Natural killer cell (primary cell): ENCODE results near the gene BEST3. TPM values are rescaled to one million over a fixed set of nuclear protein-coding genes. Genes with fewer than 3 reads are reported as not detected.

Experiments used
- ATAC-seq, 3 donors: fragments of 150-1000 bp in 2 of 3; fragments of 200-7000 bp in 1 of 3; cut with Tn5 transposase; 1 replicate in 1 of 3; 2 replicates in 2 of 3; pipeline ENCODE4 v1.10.0; 2021; ENCODE audit warnings: mild to moderate bottlenecking in 2 of 3, moderate library complexity in 2 of 3
- DNase-seq, 2 donors: peaks; one replicate each; pipeline versions ENCODE4 v3.0.0 to v3.0.0-alpha.2; 2013 to 2021; ENCODE audit warnings: mixed read lengths in 1 of 2
- H3K27ac ChIP-seq: one replicate; pipeline ENCODE4 v1.5.1; 2013; ENCODE audit warnings: mild to moderate bottlenecking, low read length
- H3K27me3 ChIP-seq: one replicate; pipeline ENCODE4 v1.6.1; 2013; ENCODE audit warnings: low read length; ENCODE audit not compliant: control insufficient read depth, insufficient read depth
- H3K36me3 ChIP-seq: one replicate; pipeline ENCODE4 v1.6.1; 2013; ENCODE audit warnings: low read length; ENCODE audit not compliant: control insufficient read depth, insufficient read depth
- H3K4me1 ChIP-seq: one replicate; pipeline ENCODE4 v1.6.1; 2013; ENCODE audit warnings: low read length; ENCODE audit not compliant: control insufficient read depth, insufficient read depth
- H3K4me3 ChIP-seq: one replicate; pipeline ENCODE4 v1.5.1; 2013; ENCODE audit warnings: low read length
- H3K9me3 ChIP-seq: one replicate; pipeline ENCODE4 v1.6.1; 2013; ENCODE audit warnings: low read length; ENCODE audit not compliant: control insufficient read depth, insufficient read depth
- H3K27ac Mint-ChIP-seq, 2 donors: one replicate each; pipeline ENCODE4 v1.8.0; 2022; ENCODE audit warnings: mild to moderate bottlenecking in 2 of 2, mixed read lengths in 2 of 2, moderate library complexity in 1 of 2
- H3K27me3 Mint-ChIP-seq, 2 donors: one replicate each; pipeline ENCODE4 v1.8.0; 2022; ENCODE audit warnings: low read depth in 2 of 2, mixed read lengths in 2 of 2
- H3K36me3 Mint-ChIP-seq: one replicate; pipeline ENCODE4 v1.8.0; 2022; ENCODE audit warnings: mixed read lengths
- H3K4me1 Mint-ChIP-seq, 2 donors: one replicate each; pipeline ENCODE4 v1.8.0; 2022; ENCODE audit warnings: mixed read lengths in 2 of 2
- H3K4me3 Mint-ChIP-seq: one replicate; pipeline ENCODE4 v1.8.0; 2022; ENCODE audit warnings: mild to moderate bottlenecking, moderate library complexity, mixed read lengths
- H3K9me3 Mint-ChIP-seq, 2 donors: one replicate each; pipeline ENCODE4 v1.8.0; 2022; ENCODE audit warnings: mixed read lengths in 2 of 2
- CTCF ChIP-seq: fragments of 200-600 bp; IDR thresholded peaks from one replicate; pipeline ENCODE4 v1.8.0; 2022; ENCODE audit warnings: antibody characterized with exemption
- WGBS: methylation state at CpG from one replicate; pipeline ENCODE4 v1.1.7; 2013; ENCODE audit warnings: missing lambda C conversion rate; ENCODE audit not compliant: insufficient coverage; 5-methylcytosine and 5-hydroxymethylcytosine counted together
- intact Hi-C: fragments of 100-400 bp; cut with micrococcal nuclease; formaldehyde crosslinking; loops from one replicate; pipeline ENCODE4 v1.14.2; 2022
- total RNA-seq, 4 donors: library from RNA; stranded (reverse); fragments of 120-200 nt in 1 of 4; gene quantifications; one replicate each; pipeline versions ENCODE4 v1.2.3 to v1.2.4, GENCODE V29; 2013 to 2022

BEST3 gene
- total RNA-seq, 3 donors from 2014 or later (not counting 1 experiment from before 2014, with no cell fraction given), result not detected

DNA sequence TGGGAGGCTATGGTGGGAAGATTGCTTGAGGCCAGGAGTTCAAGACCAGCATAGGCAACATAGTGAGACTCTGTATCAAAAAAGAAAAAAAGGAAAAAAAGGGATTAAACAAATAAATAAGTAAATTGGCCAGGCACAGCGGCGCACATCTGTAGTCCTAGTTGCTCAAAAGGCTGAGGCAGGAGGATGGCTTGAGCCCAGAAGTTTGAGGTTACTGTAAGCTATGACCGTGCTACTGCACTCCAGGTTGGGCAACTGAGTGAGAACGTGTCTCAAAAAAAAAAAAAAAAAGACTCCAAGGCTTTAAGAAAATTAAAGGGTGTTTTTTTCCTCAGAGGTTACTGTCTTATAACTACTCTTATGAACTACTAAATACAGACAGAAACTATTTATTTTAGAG is 11.7 kb downstream of the BEST3 start:
- Histone ChIP-seq H3K9me3 (no peaks in the 10 kb centered on the region), H3K4me3 (no peak overlapping the region), H3K27me3 (no peaks in the 10 kb centered on the region), H3K4me1 (no peaks in the 10 kb centered on the region), H3K27ac (no peak overlapping the region), H3K36me3 (no peaks in the 10 kb centered on the region)
- ATAC-seq (no peak), DNase-seq (no peak)
- Mint-ChIP-seq H3K9me3 (no peaks in the 10 kb centered on the region), H3K4me1 (no peaks in the 10 kb centered on the region), H3K27me3 (peaks cover 11 to 54% of the 10 kb centered on the region in 2 donors), H3K36me3 (no peaks in the 10 kb centered on the region), H3K4me3 (no peak overlapping the region), H3K27ac (no peak overlapping the region)
- WGBS, result 78% methylated on average over 3 of the region's 4 CpGs
- TF ChIP-seq CTCF, result no peak
- intact Hi-C loops, result no loop called here

GRCh38 chr12:69686731-69687130 is 12.4 kb downstream of the BEST3 start:
- no peak overlapping the region for H3K4me3 Mint-ChIP-seq
- no peak overlapping the region for H3K27ac Mint-ChIP-seq
- no peaks in the 10 kb centered on the region for H3K9me3 Mint-ChIP-seq
- 100% methylated on average over 2 of the region's 2 CpGs for WGBS
- H3K36me3 Mint-ChIP-seq, result no peaks in the 10 kb centered on the region
- no peak for DNase-seq
- Histone ChIP-seq H3K4me1 (no peaks in the 10 kb centered on the region), H3K27me3 (no peaks in the 10 kb centered on the region), H3K36me3 (no peaks in the 10 kb centered on the region), H3K9me3 (no peaks in the 10 kb centered on the region), H3K4me3 (no peak overlapping the region), H3K27ac (no peak overlapping the region)
- TF ChIP-seq CTCF, result no peak
- H3K27me3 Mint-ChIP-seq, result peaks cover 11 to 48% of the 10 kb centered on the region in 2 donors
- no peaks in the 10 kb centered on the region for H3K4me1 Mint-ChIP-seq
- intact Hi-C loops, result no loop called here
- no peak for ATAC-seq

DNA sequence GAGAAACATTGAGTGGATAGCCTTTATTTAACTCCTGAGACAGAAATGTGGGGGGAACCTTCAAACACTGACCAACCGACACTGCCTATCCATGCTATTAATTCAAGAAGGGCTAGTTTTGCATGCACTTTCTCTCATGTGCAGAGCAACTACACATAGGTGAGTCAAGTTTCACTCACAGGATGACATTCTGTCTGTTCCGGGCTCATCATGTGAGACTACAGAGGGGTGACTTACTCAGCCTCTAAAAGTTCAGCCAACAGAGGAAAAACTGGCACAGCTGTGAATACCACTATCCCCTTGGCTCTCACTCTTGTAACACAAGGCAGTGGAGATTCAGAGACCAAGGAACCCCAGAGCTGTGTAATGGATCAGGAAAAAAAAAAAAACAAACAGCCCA is 13.3 kb downstream of the BEST3 start:
- H3K36me3 Mint-ChIP-seq, result no peaks in the 10 kb centered on the region
- 75% methylated on average over 2 of the region's 2 CpGs for WGBS
- Histone ChIP-seq H3K9me3 (no peaks in the 10 kb centered on the region), H3K27ac (no peak overlapping the region), H3K4me3 (no peak overlapping the region), H3K27me3 (no peaks in the 10 kb centered on the region), H3K36me3 (no peaks in the 10 kb centered on the region), H3K4me1 (no peaks in the 10 kb centered on the region)
- intact Hi-C loops, result no loop called here
- no peak overlapping the region for H3K27ac Mint-ChIP-seq
- no peaks in the 10 kb centered on the region for H3K9me3 Mint-ChIP-seq
- no peak for TF ChIP-seq CTCF
- ATAC-seq (no peak), DNase-seq (no peak)
- peaks cover 11 to 48% of the 10 kb centered on the region in 2 donors for H3K27me3 Mint-ChIP-seq
- no peak overlapping the region for H3K4me3 Mint-ChIP-seq
- no peaks in the 10 kb centered on the region for H3K4me1 Mint-ChIP-seq

- Histone ChIP-seq H3K4me1 (no peaks in the 10 kb centered on the region), H3K36me3 (no peaks in the 10 kb centered on the region), H3K4me3 (no peak overlapping the region), H3K27me3 (no peaks in the 10 kb centered on the region), H3K27ac (no peak overlapping the region), H3K9me3 (no peaks in the 10 kb centered on the region)
- Mint-ChIP-seq H3K4me1 (no peaks in the 10 kb centered on the region), H3K4me3 (no peak overlapping the region), H3K9me3 (no peaks in the 10 kb centered on the region), H3K36me3 (no peaks in the 10 kb centered on the region), H3K27me3 (peaks cover 11 to 48% of the 10 kb centered on the region in 2 donors), H3K27ac (no peak overlapping the region)
- DNase-seq, result no peak
- ATAC-seq, result no peak
- 39% methylated on average over 2 of the region's 2 CpGs for WGBS
- TF ChIP-seq CTCF, result no peak
- intact Hi-C loops, result no loop called here
Observed at GRCh38 chr12:69684466-69684865, 14.6 kb downstream of the BEST3 start.
